ENCODE results near the gene IGSF22. TPM values are rescaled to one million over a fixed set of nuclear protein-coding genes. Genes with fewer than 3 reads are reported as not detected.

Gene IGSF22
- total RNA-seq, 1 donor from 2014 or later: 0.06 TPM

DNA sequence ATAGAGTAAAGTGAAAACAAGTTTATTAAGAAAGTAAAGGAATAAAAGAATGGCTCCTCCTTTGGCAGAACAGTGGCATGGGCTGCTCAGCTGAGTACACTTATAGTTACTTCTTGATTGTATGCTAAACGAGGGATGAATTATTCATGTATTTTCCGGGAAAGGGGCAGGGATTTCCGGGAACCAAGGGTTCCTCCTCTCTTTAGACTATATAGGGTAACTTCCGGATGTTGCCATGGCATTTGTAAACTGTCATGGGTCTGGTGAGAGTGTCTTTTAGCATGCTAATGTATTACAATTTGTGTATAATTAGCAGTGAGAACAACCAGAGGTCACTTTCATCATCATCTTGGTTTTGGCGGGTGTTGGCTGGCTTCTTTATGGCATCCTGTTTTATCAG lies 68.3 kb downstream of the IGSF22 start:
- H3K4me3 ChIP-seq (ENCODE audit: low read depth, low read length): no peak overlapping the region
- TF ChIP-seq CTCF (conservative IDR thresholded peaks at IDR 0.05; ENCODE audit: low read depth, low read length): no peak
- DNase-seq (ENCODE audit: low read depth): no peak

Other genes starting within 250 kb of the IGSF22 start
- gene TSG101, start 199.2 kb downstream of the IGSF22 start, total RNA-seq: 79.9 and 124 TPM in 2 replicates
- 21.2 and 36.7 TPM in 2 replicates for gene UEVLD, start 137.5 kb downstream of the IGSF22 start, total RNA-seq
- gene MISFA, start 126.4 kb downstream of the IGSF22 start, total RNA-seq: 0.36 and 1.3 TPM in 2 replicates
- gene SPTY2D1, start 91.8 kb downstream of the IGSF22 start, total RNA-seq: 8.6 and 11.9 TPM in 2 replicates
- gene TMEM86A, start 27.4 kb downstream of the IGSF22 start, total RNA-seq: 0.92 and 2.0 TPM in 2 replicates
- 0.07 TPM in 1 of 2 replicates, not detected in the other for gene PTPN5, start 65.6 kb upstream of the IGSF22 start, total RNA-seq
- not detected in 2 replicates for gene MRGPRX1, start 213.2 kb upstream of the IGSF22 start, total RNA-seq

Measured in epithelial cell of proximal tubule (primary cell).